ENCODE data around the gene PTPRK.

GRCh38 chr6:127932708-127933107, 587.7 kb downstream of the PTPRK start:
- no peak for TF ChIP-seq CTCF (IDR thresholded peaks at IDR 0.05)
- TF ChIP-seq POLR2A (IDR thresholded peaks at IDR 0.05), result no peak
